Measurements from ENCODE around the gene MTURN.

GRCh38 chr7:30202671-30203070 lies 67.9 kb downstream of the MTURN start:
- TF ChIP-seq CTCF (IDR thresholded peaks at IDR 0.05; ENCODE audit: low read length) (no peak), EZH2 (optimal IDR thresholded peaks at IDR 0.05; ENCODE audit: low read depth, low read length) (no peak)

All from MM.1S (cell line).